Measurements from ENCODE around the gene FEM1A.

Gene FEM1A

GRCh38 chr19:4794971-4795370 is 3.4 kb downstream of the FEM1A start:
- Histone ChIP-seq H3K27ac (ENCODE audit: low read depth, low read length) (no peak overlapping the region), H3F3A (ENCODE audit: control insufficient read depth, insufficient read depth) (peaks cover 4% of the 10 kb centered on the region; the same call in 1 of the 2 replicates), H4K20me1 (ENCODE audit: control insufficient read depth, insufficient read depth, low read depth, low read length) (peaks cover 6% of the 10 kb centered on the region; the same call in 1 of the 2 replicates), H3K27me3 (ENCODE audit: control insufficient read depth, low read length) (peaks cover 3% of the 10 kb centered on the region; the same call in 1 of the 2 replicates), H3K4me2 (ENCODE audit: low read length) (peak overlapping the region; percentile 10; the same call in 1 of the 2 replicates), H3K4me1 (ENCODE audit: control insufficient read depth, low read length) (peaks cover 35% of the 10 kb centered on the region), H3K9me3 (ENCODE audit: control insufficient read depth, insufficient read depth, low read length) (no peaks in the 10 kb centered on the region), H3K4me3 (ENCODE audit: low read length) (no peak overlapping the region), H3K79me2 (ENCODE audit: control insufficient read depth, low read length) (peaks cover 57% of the 10 kb centered on the region), H3K36me3 (ENCODE audit: control insufficient read depth, low read length) (peaks cover 54% of the 10 kb centered on the region), H3K9me2 (replicated peaks; ENCODE audit: control insufficient read depth, low read length) (no peaks in the 10 kb centered on the region)
- no peak for TF ChIP-seq CTCF (IDR thresholded peaks at IDR 0.05; ENCODE audit: low read depth, low read length, poor library complexity, severe bottlenecking)
- TF ChIP-seq EZH2phosphoT487 (IDR thresholded peaks at IDR 0.05; ENCODE audit: borderline replicate concordance, low read length): no peak

GRCh38 chr19:4795400-4795799 is 3.9 kb downstream of the FEM1A start:
- H3K9me3 ChIP-seq (ENCODE audit: control insufficient read depth, insufficient read depth, low read length): no peaks in the 10 kb centered on the region
- peaks cover 3% of the 10 kb centered on the region; the same call in 1 of the 2 replicates for H3K27me3 ChIP-seq (ENCODE audit: control insufficient read depth, low read length)
- H3K4me2 ChIP-seq (ENCODE audit: low read length): peak overlapping the region; percentile 10; the same call in 1 of the 2 replicates
- H3K4me1 ChIP-seq (ENCODE audit: control insufficient read depth, low read length): peaks cover 31% of the 10 kb centered on the region
- H3F3A ChIP-seq (ENCODE audit: control insufficient read depth, insufficient read depth): peaks cover under 1% of the 10 kb centered on the region; the same call in 1 of the 2 replicates
- no peak overlapping the region for H3K4me3 ChIP-seq (ENCODE audit: low read length)
- H3K9me2 ChIP-seq (replicated peaks; ENCODE audit: control insufficient read depth, low read length): no peaks in the 10 kb centered on the region
- peaks cover 6% of the 10 kb centered on the region; the same call in 1 of the 2 replicates for H4K20me1 ChIP-seq (ENCODE audit: control insufficient read depth, insufficient read depth, low read depth, low read length)
- H3K79me2 ChIP-seq (ENCODE audit: control insufficient read depth, low read length): peaks cover 57% of the 10 kb centered on the region
- no peak overlapping the region for H3K27ac ChIP-seq (ENCODE audit: low read depth, low read length)
- peaks cover 54% of the 10 kb centered on the region for H3K36me3 ChIP-seq (ENCODE audit: control insufficient read depth, low read length)
- TF ChIP-seq CTCF (IDR thresholded peaks at IDR 0.05; ENCODE audit: low read depth, low read length, poor library complexity, severe bottlenecking) (no peak), EZH2phosphoT487 (IDR thresholded peaks at IDR 0.05; ENCODE audit: borderline replicate concordance, low read length) (no peak)

DNA sequence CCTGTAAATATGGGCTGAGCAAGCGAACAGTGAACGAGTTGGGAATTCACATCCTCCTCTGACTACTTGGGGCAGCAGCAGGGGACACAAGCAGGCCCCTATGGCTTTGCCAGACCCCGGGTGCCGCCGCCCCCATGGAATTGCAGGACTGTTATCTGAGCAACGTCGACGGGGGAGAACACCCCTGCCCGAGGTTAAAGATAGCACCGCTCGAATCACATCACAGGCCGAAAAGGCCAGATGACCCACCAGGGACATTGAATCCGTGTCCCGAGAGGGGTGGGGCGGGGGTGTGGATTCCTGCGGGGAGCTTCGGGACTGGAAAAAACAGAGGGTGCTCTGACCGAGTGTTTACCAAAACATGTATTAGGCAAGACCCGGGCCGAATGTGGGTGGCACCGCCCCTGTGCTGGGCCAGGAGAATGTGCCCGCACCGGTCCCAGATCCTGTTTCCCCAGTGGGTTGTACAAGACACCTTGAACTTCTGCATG is 9.1 kb downstream of the FEM1A start:
- Histone ChIP-seq H4K20me1 (ENCODE audit: control insufficient read depth, insufficient read depth, low read depth, low read length) (no peaks in the 10 kb centered on the region), H3K27me3 (ENCODE audit: control insufficient read depth, low read length) (no peaks in the 10 kb centered on the region), H3K9me3 (ENCODE audit: control insufficient read depth, insufficient read depth, low read length) (no peaks in the 10 kb centered on the region), H3K4me1 (ENCODE audit: control insufficient read depth, low read length) (0 out of 2 replicates have a peak, but pooled peaks cover 4% of the 10 kb centered on the region), H3K79me2 (ENCODE audit: control insufficient read depth, low read length) (peaks cover 16% of the 10 kb centered on the region), H3K27ac (ENCODE audit: low read depth, low read length) (no peak overlapping the region), H3K36me3 (ENCODE audit: control insufficient read depth, low read length) (peaks cover 19% of the 10 kb centered on the region), H3F3A (ENCODE audit: control insufficient read depth, insufficient read depth) (no peaks in the 10 kb centered on the region; the same call in 1 of the 2 replicates), H3K9me2 (replicated peaks; ENCODE audit: control insufficient read depth, low read length) (no peaks in the 10 kb centered on the region), H3K4me2 (ENCODE audit: low read length) (no peak overlapping the region), H3K4me3 (ENCODE audit: low read length) (no peak overlapping the region)
- no peak for TF ChIP-seq CTCF (IDR thresholded peaks at IDR 0.05; ENCODE audit: low read depth, low read length, poor library complexity, severe bottlenecking)
- TF ChIP-seq EZH2phosphoT487 (IDR thresholded peaks at IDR 0.05; ENCODE audit: borderline replicate concordance, low read length): no peak
